OCI-LY7 (cell line): Measurements from ENCODE around the gene TBCCD1. TPM values are rescaled to one million over a fixed set of nuclear protein-coding genes. Genes with fewer than 3 reads are reported as not detected.

Experiments used
- BruUV-seq: library from RNA; stranded (reverse); fragments of 400-500 nt; replicated peaks from 2 replicates; lab custom pipeline; 2021; lab: Mats Ljungman, UMichigan
- CTCF ChIA-PET: fragments of 300-600 bp; sonication (Branson Sonifier 250); formaldehyde crosslinking; loops from one replicate; lab custom pipeline; 2022; ENCODE audit warnings: antibody characterized with exemption; ENCODE audit not compliant: unreplicated experiment; lab: Charles Lee
- POLR2A ChIA-PET: fragments of 300-600 bp; sonication (Branson Sonifier 250); formaldehyde crosslinking; loops from one replicate; lab custom pipeline; 2022; ENCODE audit warnings: antibody characterized with exemption; lab: Charles Lee
- DNase-seq: peaks from one replicate; pipeline ENCODE4 v3.0.0-alpha.2; 2015; ENCODE audit warnings: low spot score
- H2AFZ ChIP-seq: fragments of 200-600 bp; sonication (generic), shearing (Covaris generic); 2 replicates; pipeline ENCODE4 v1.6.1; 2014; ENCODE audit warnings: mild to moderate bottlenecking, antibody characterized with exemption, low read length, moderate library complexity
- H3K27ac ChIP-seq: fragments of 200-600 bp; sonication (generic); 2 replicates; pipeline ENCODE4 v1.5.1; 2014; ENCODE audit warnings: mixed run types, low read depth, mild to moderate bottlenecking, moderate library complexity, low read length, inconsistent platforms; ENCODE audit not compliant: poor library complexity, severe bottlenecking
- H3K36me3 ChIP-seq: fragments of 200-600 bp; sonication (generic); 2 replicates; pipeline ENCODE4 v1.6.1; 2014; ENCODE audit warnings: mild to moderate bottlenecking, antibody characterized with exemption, low read length, moderate library complexity, mixed read lengths; ENCODE audit not compliant: insufficient read depth
- H3K4me1 ChIP-seq: fragments of 200-600 bp; sonication (generic); 2 replicates; pipeline ENCODE4 v1.5.1; 2014; ENCODE audit warnings: mild to moderate bottlenecking, low read length; ENCODE audit not compliant: insufficient read depth, poor library complexity, severe bottlenecking
- H3K4me2 ChIP-seq: fragments of 200-600 bp; sonication (generic); 2 replicates; pipeline ENCODE4 v1.6.1; 2014; ENCODE audit warnings: mild to moderate bottlenecking, low read length
- H3K4me3 ChIP-seq: fragments of 200-600 bp; sonication (generic); 2 replicates; pipeline ENCODE4 v1.5.1; 2014; ENCODE audit warnings: mild to moderate bottlenecking, low read depth, low read length; ENCODE audit not compliant: poor library complexity, severe bottlenecking
- H3K79me2 ChIP-seq: fragments of 200-600 bp; sonication (generic); 2 replicates; pipeline ENCODE4 v1.6.1; 2016; ENCODE audit warnings: low read depth, mild to moderate bottlenecking, low read length, moderate library complexity, mixed read lengths; ENCODE audit not compliant: insufficient read depth
- H3K9me2 ChIP-seq: fragments of 200-600 bp; sonication (generic); 2 replicates; pipeline ENCODE4 v1.6.1; 2016; ENCODE audit warnings: mild to moderate bottlenecking, low read length, mixed read lengths; ENCODE audit not compliant: insufficient read depth
- H3K9me3 ChIP-seq: fragments of 200-600 bp; sonication (generic); 2 replicates; pipeline ENCODE4 v1.6.1; 2014; ENCODE audit warnings: mild to moderate bottlenecking, mixed run types, low read length, mixed read lengths
- H4K20me1 ChIP-seq: fragments of 200-600 bp; sonication (generic); 2 replicates; pipeline ENCODE4 v1.6.1; 2014; ENCODE audit warnings: mild to moderate bottlenecking, antibody characterized with exemption, low read length, moderate library complexity, mixed read lengths; ENCODE audit not compliant: insufficient read depth
- CTCF ChIP-seq: fragments of 200-600 bp; sonication (generic); conservative IDR thresholded peaks from 2 replicates; pipeline ENCODE4 v1.5.1; 2014; ENCODE audit warnings: mild to moderate bottlenecking, antibody characterized with exemption, low read length, moderate library complexity, mixed read lengths
- EZH2phosphoT487 ChIP-seq: fragments of 200-600 bp; sonication (generic); IDR thresholded peaks from 2 replicates; pipeline ENCODE4 v1.6.1; 2018; ENCODE audit warnings: low read depth, borderline replicate concordance, mild to moderate bottlenecking, mixed run types, antibody characterized with exemption, low read length, moderate library complexity, mixed read lengths
- intact Hi-C: fragments of 100-400 bp; cut with micrococcal nuclease; formaldehyde crosslinking; loops from one replicate; pipeline ENCODE4 v1.10.0; 2022; ENCODE audit not compliant: unreplicated experiment
- total RNA-seq, 2 experiments: library from RNA; depleted of rRNA in 1 of 2; stranded (reverse); fragments of >200 nt in 1 of 2; shearing (Covaris generic) in 1 of 2; gene quantifications; 2 replicates each; pipeline ENCODE4 v1.2.3, GENCODE V29; 2014 to 2022

Gene TBCCD1
- total RNA-seq, 2 experiments from 2014 or later = 21.9 to 27.0 TPM

- no peak overlapping the region for H3K27ac ChIP-seq
These were observed 47.7 kb upstream of the TBCCD1 start for GRCh38 chr3:186614597-186615483.

GRCh38 chr3:186614266-186614596 lies 47.1 kb upstream of the TBCCD1 start:
- Histone ChIP-seq H3K4me3 (peak overlapping the region; percentile 35), H3K9me2 (no peaks in the 10 kb centered on the region), H3K36me3 (no peaks in the 10 kb centered on the region), H3K4me1 (peaks cover 18% of the 10 kb centered on the region), H4K20me1 (no peaks in the 10 kb centered on the region), H3K27ac (no peak overlapping the region), H2AFZ (peak overlapping the region; percentile 62; the same call in 1 of the 2 replicates), H3K4me2 (peak overlapping the region; percentile 68), H3K79me2 (no peaks in the 10 kb centered on the region), H3K9me3 (no peaks in the 10 kb centered on the region)
- DNase-seq = no peak
- CTCF ChIA-PET = interaction anchor here (0.6 to 1.3 kb wide), 6 partner anchors 11 to 1345 kb away, joined by 3 to 5 read pairs (median 3); no protein-coding TSS in a partner anchor
- intact Hi-C loops = loop anchor here (1.0 to 2.0 kb wide), 2 partner anchors 207 to 631 kb away; no protein-coding TSS in a partner anchor
- POLR2A ChIA-PET = interaction anchor here (0.6 to 1.4 kb wide), 7 partner anchors 29 to 1478 kb away, joined by 3 to 6 read pairs (median 4); partner anchors contain the start of gene RFC4
- no TSS peak for BruUV-seq
- TF ChIP-seq EZH2phosphoT487 = no peak
- no peak for TF ChIP-seq CTCF

More at GRCh38 chr3:186614597-186615483, 47.7 kb upstream of the TBCCD1 start:
- no peaks in the 10 kb centered on the region for H3K36me3 ChIP-seq
- no peaks in the 10 kb centered on the region for H3K79me2 ChIP-seq
- intact Hi-C loops = loop anchor here (1.0 to 5.0 kb wide), 4 partner anchors 142 to 632 kb away; no protein-coding TSS in a partner anchor
- TF ChIP-seq CTCF (peak; percentile 99), EZH2phosphoT487 (no peak)
- peak; percentile 78 for DNase-seq
- H3K9me3 ChIP-seq = no peaks in the 10 kb centered on the region
- H3K4me3 ChIP-seq = peak overlapping the region; percentile 35
- H4K20me1 ChIP-seq = no peaks in the 10 kb centered on the region
- no peaks in the 10 kb centered on the region for H3K9me2 ChIP-seq
- ChIA-PET POLR2A (interaction anchor here (0.6 to 1.4 kb wide), 8 partner anchors 11 to 1078 kb away, joined by 3 to 6 read pairs (median 4); partner anchors contain the start of gene RFC4), CTCF (interaction anchor here (0.6 to 1.3 kb wide), 7 partner anchors 12 to 1345 kb away, joined by 3 to 5 read pairs (median 3); no protein-coding TSS in a partner anchor)
- H2AFZ ChIP-seq = peak overlapping the region; percentile 62; the same call in 1 of the 2 replicates
- no TSS peak for BruUV-seq
- H3K4me2 ChIP-seq = peak overlapping the region; percentile 68
- peaks cover 18% of the 10 kb centered on the region for H3K4me1 ChIP-seq
